ENCODE data around the gene PCDH7.

DNA sequence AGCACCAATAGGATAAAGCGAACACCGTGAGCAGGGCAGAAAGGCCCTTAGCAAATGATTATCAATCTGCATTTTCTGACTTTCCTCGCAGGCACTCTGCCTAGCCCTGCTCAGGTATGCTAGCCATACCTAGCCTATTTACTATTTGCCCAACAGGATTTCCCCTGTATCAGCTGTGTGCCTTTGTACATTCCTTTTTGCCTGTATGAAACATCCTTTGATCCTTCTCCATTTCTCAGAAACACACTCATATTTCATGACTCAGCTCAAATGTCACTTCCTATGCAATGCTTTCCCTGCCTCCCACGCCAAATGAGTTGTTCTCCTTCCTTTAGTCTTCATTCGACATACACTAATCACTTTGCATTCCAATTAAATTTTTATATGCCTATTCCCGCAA is 37.2 kb downstream of the PCDH7 start:
- no peak for TF ChIP-seq POLR2A (IDR thresholded peaks at IDR 0.05)
- TF ChIP-seq, protein P1, sequence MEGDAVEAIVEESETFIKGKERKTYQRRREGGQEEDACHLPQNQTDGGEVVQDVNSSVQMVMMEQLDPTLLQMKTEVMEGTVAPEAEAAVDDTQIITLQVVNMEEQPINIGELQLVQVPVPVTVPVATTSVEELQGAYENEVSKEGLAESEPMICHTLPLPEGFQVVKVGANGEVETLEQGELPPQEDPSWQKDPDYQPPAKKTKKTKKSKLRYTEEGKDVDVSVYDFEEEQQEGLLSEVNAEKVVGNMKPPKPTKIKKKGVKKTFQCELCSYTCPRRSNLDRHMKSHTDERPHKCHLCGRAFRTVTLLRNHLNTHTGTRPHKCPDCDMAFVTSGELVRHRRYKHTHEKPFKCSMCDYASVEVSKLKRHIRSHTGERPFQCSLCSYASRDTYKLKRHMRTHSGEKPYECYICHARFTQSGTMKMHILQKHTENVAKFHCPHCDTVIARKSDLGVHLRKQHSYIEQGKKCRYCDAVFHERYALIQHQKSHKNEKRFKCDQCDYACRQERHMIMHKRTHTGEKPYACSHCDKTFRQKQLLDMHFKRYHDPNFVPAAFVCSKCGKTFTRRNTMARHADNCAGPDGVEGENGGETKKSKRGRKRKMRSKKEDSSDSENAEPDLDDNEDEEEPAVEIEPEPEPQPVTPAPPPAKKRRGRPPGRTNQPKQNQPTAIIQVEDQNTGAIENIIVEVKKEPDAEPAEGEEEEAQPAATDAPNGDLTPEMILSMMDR (IDR thresholded peaks at IDR 0.05): no peak

Data from esophagus squamous epithelium (tissue), 4 donors.